Eye (tissue), 1 donor: Measurements from ENCODE around the gene C7orf25.

Source experiments
- DNase-seq: peaks from one replicate; pipeline ENCODE4 v3.0.0-alpha.2; 2015

Gene C7orf25

GRCh38 chr7:42876182-42877068 lies 35.4 kb downstream of the C7orf25 start:
- peak; percentile 79 for DNase-seq

GRCh38 chr7:42869131-42870020 lies 42.5 kb downstream of the C7orf25 start:
- DNase-seq = no peak

- DNase-seq = no peak
Observed at GRCh38 chr7:42868480-42868879, 43.4 kb downstream of the C7orf25 start.
